ENCODE results near the gene IL21R. TPM values are rescaled to one million over a fixed set of nuclear protein-coding genes. Genes with fewer than 3 reads are reported as not detected.

IL21R gene
- total RNA-seq, 1 donor from 2014 or later = 0.98 TPM

- Histone ChIP-seq H3K27ac (no peak overlapping the region), H3K9me3 (no peaks in the 10 kb centered on the region), H3K36me3 (peaks cover 4 to 78% of the 10 kb centered on the region in 2 donors), H3K4me3 (no peak overlapping the region), H3K27me3 (no peaks in the 10 kb centered on the region), H3K4me1 (no peaks in the 10 kb centered on the region)
- TF ChIP-seq POLR2AphosphoS5 (IDR thresholded peaks at IDR 0.05; ENCODE audit: insufficient read depth in 1 of 2, low read depth in 1 of 2) (no peak), POLR2A (IDR thresholded peaks at IDR 0.05) (no peak), CTCF (IDR thresholded peaks at IDR 0.05) (no peak)
- intact Hi-C loops (cut with DNase I) = no loop called here
- no peak for DNase-seq (ENCODE audit: extremely low spot score in 2 of 2)
Observed at GRCh38 chr16:27475561-27475960, 73.6 kb downstream of the IL21R start.

GRCh38 chr16:27476240-27476639 is 74.3 kb downstream of the IL21R start:
- no peak overlapping the region for H3K27ac ChIP-seq
- intact Hi-C loops (cut with DNase I) = no loop called here
- no peak for DNase-seq (ENCODE audit: extremely low spot score in 2 of 2)
- no peak overlapping the region for H3K4me3 ChIP-seq
- no peak for TF ChIP-seq POLR2AphosphoS5 (IDR thresholded peaks at IDR 0.05; ENCODE audit: insufficient read depth in 1 of 2, low read depth in 1 of 2)
- no peak for TF ChIP-seq CTCF (IDR thresholded peaks at IDR 0.05)
- no peak for TF ChIP-seq POLR2A (IDR thresholded peaks at IDR 0.05)
- no peaks in the 10 kb centered on the region for H3K9me3 ChIP-seq
- peaks cover 4 to 78% of the 10 kb centered on the region in 2 donors for H3K36me3 ChIP-seq
- no peaks in the 10 kb centered on the region for H3K27me3 ChIP-seq
- H3K4me1 ChIP-seq = no peaks in the 10 kb centered on the region

GRCh38 chr16:27480761-27481160 is 78.8 kb downstream of the IL21R start:
- peaks cover 2 to 82% of the 10 kb centered on the region in 2 donors for H3K36me3 ChIP-seq
- H3K9me3 ChIP-seq = no peaks in the 10 kb centered on the region
- no peak for DNase-seq (ENCODE audit: extremely low spot score in 2 of 2)
- no peak for TF ChIP-seq POLR2AphosphoS5 (IDR thresholded peaks at IDR 0.05; ENCODE audit: insufficient read depth in 1 of 2, low read depth in 1 of 2)
- TF ChIP-seq POLR2A (IDR thresholded peaks at IDR 0.05) = no peak
- TF ChIP-seq CTCF (IDR thresholded peaks at IDR 0.05) = no peak
- no peaks in the 10 kb centered on the region for H3K4me1 ChIP-seq
- no peak overlapping the region for H3K27ac ChIP-seq
- H3K4me3 ChIP-seq = no peak overlapping the region
- intact Hi-C loops (cut with DNase I) = no loop called here
- H3K27me3 ChIP-seq = no peaks in the 10 kb centered on the region

GRCh38 chr16:27481282-27481934 is 79.4 kb downstream of the IL21R start:
- no peak overlapping the region for H3K4me3 ChIP-seq
- TF ChIP-seq CTCF (IDR thresholded peaks at IDR 0.05) (no peak), POLR2AphosphoS5 (IDR thresholded peaks at IDR 0.05; ENCODE audit: insufficient read depth in 1 of 2, low read depth in 1 of 2) (no peak), POLR2A (IDR thresholded peaks at IDR 0.05) (no peak)
- peaks cover 0 to 82% of the 10 kb centered on the region in 2 donors for H3K36me3 ChIP-seq
- no peak overlapping the region for H3K27ac ChIP-seq
- no peaks in the 10 kb centered on the region for H3K4me1 ChIP-seq
- intact Hi-C loops (cut with DNase I) = no loop called here
- no peaks in the 10 kb centered on the region for H3K27me3 ChIP-seq
- no peaks in the 10 kb centered on the region for H3K9me3 ChIP-seq
- no peak for DNase-seq (ENCODE audit: extremely low spot score in 2 of 2)

GRCh38 chr16:27482397-27483087 is 80.6 kb downstream of the IL21R start:
- H3K4me1 ChIP-seq = no peaks in the 10 kb centered on the region
- intact Hi-C loops (cut with DNase I) = no loop called here
- no peaks in the 10 kb centered on the region for H3K27me3 ChIP-seq
- H3K36me3 ChIP-seq = peaks cover 0 to 82% of the 10 kb centered on the region in 2 donors
- no peak overlapping the region for H3K27ac ChIP-seq
- no peaks in the 10 kb centered on the region for H3K9me3 ChIP-seq
- DNase-seq (ENCODE audit: extremely low spot score in 2 of 2) = no peak
- TF ChIP-seq POLR2A (IDR thresholded peaks at IDR 0.05) = no peak
- no peak for TF ChIP-seq CTCF (IDR thresholded peaks at IDR 0.05)
- no peak for TF ChIP-seq POLR2AphosphoS5 (IDR thresholded peaks at IDR 0.05; ENCODE audit: insufficient read depth in 1 of 2, low read depth in 1 of 2)
- H3K4me3 ChIP-seq = no peak overlapping the region

Measured in vagina (tissue), 2 donors.